Activated CD8-positive, alpha-beta memory T cell treated with anti-CD3 and anti-CD28 coated beads, Interleukin-2, amount 50 U/mL, for 24 hours (primary cell): Measurements from ENCODE around the gene AGFG2.

Experiments used
- DNase-seq: peaks from one replicate; pipeline ENCODE4 v3.0.0-alpha.2; 2020; ENCODE audit errors: extremely low read depth

The AGFG2 gene

DNA sequence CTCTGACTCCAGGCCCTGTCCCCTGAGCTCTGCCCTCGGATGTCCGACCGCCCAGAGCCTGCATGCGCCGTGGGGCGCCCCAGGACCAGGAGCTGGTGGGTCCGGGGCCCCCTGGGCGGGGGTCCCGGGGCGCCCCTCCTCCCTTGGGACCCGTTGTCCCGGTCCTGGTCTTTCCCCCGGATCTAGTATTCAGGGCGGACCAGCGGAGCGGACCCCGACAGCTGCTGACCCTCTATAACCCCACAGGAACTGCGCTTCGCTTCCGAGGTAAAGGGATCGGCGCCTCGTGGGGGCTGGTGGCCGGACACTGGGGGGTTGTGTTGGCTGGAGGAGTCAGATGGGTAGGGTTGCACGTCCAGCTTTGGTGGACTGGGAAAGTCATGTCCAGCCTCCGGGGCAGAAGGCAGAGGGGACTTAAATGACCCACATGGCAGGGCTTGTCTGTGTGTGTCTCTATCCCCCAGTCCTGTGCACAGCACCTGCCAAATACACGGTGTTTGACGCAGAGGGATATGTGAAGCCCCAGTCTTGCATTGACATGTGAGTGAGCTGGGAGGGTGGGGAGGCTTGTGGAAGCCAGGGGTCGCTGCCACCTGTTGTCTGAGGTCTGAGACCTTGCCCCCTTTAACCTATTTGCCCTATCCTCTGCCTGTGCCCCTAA, 73.9 kb downstream of the AGFG2 start:
- no peak for DNase-seq

- DNase-seq, result no peak
Observed at GRCh38 chr7:100613412-100614175, 74.6 kb downstream of the AGFG2 start.

GRCh38 chr7:100614308-100614861, 75.4 kb downstream of the AGFG2 start:
- DNase-seq, result no peak
